Frontal cortex (tissue), 4 donors: ENCODE results near the gene GPRIN3. TPM values are rescaled to one million over a fixed set of nuclear protein-coding genes. Genes with fewer than 3 reads are reported as not detected.

ENCODE experiments used
- DNase-seq, 2 donors: peaks; one replicate each; pipeline ENCODE4 v3.0.0; 2012; ENCODE audit warnings: low spot score in 2 of 2
- FAIRE-seq: peaks from 2 replicates; lab custom pipeline; 2012; peaks lifted over from hg19 to GRCh38; lab: Jason Lieb, UNC
- total RNA-seq: library from RNA; depleted of rRNA; stranded (reverse); fragments of >200 nt; gene quantifications from one replicate; pipeline ENCODE4 v1.2.3, GENCODE V29; 2014
- donor health status: control.
- donor health status: control.
- donor health status: control.

Gene GPRIN3
- total RNA-seq: 34.2 TPM

DNA sequence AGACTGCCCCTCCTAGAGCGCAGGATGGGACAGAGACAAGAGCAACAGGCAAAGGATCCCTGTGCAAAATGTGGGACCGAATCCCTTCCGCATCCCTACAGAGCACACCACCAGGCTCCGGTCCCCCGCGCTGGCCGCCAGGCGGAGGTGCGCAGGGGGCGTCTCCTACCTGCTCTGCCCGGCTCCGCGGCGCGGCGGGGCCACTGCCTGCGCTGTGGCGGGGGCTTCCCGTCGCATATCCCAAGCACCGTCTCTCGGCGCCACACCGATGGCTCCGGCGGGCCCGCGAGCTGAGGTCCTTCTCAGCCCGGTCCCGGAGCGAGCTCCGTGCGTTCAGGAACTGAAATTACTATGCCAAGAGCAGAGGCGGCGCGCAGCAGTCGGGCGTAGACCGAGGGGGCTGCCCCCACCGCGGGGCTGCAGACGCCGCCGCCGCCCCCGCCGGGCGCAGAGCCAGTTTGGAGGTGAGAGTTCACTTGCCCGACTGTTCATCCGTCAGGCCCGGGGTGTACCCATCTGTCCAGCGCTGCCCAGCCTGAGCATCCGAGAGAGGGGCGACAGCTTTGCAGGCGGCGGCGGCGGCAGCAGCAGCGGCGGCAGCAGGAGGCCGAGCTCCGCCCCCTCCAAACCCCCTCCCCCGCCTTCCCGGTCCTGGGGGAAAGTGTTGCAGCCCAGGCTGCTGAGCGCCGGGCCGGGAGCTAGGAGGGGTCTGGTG lies at the start of gene GPRIN3:
GPRIN3 (minus strand) TSS at position 355 of the 715 bp plus-strand sequence. CDS start 57,690 bp downstream, outside the sequence.
- FAIRE-seq (no peak), DNase-seq (peak; percentile 31 to 47)

DNA sequence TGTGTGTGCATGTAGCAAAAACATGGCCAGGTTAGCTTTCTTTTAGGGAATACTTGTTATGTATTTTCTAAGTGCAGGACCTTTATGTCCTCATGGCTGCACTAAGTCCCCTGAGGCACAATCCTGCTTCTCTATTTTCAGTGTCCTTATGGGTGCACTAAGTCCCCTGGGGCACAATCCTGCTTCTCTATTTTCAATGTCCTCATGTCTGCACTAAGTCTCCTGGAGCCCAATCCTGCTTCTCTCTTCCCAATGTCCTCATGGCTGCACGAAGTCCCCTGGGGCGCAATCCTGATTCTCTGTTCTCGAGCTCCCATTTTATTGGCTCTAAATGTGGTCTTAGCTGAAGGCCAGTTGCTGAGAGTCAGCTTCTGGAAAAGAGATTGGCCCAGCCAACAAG lies 49.7 kb upstream of the GPRIN3 start:
- no peak for FAIRE-seq

DNA sequence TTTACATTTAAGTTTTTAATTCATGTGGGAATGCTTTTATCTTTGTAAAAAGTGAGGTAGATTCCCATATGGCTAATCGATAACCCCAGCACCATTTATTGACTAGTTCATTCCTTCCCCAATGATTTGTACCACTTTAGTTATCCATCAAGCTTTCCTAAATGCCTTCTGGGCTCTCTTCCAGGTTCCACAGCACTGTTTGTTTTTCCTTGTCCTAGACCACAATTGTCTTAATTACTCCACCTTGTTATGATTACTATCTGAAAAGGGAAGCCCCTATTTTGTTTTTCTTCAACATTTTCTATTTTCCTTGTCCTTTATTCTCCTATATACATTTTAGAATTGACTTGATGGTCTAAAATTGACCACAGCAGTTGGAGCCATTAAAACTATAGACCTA lies 48.5 kb upstream of the GPRIN3 start:
- FAIRE-seq: no peak
- DNase-seq: no peak

More for the DNA sequence above, 49.7 kb upstream of the GPRIN3 start:
- DNase-seq: no peak

DNA sequence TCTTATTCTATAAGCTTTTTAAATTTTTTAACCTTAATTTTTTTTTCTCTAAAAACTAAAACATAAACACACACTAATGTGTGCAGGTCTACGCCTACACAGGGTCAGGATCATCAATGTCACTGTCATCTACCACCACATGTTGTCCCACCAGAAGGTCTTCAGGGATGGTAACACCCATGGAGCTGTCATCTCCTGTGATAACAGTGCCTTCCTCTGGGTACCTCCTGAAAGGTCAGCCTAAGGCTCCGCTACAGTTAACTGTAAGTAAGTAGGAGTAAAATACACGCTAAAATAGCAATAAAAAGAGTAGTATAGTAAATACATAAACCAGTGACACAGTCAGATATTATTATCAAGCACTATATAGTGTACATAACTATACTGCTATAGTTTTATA lies 45.9 kb upstream of the GPRIN3 start:
- FAIRE-seq: no peak
- DNase-seq: no peak

DNA sequence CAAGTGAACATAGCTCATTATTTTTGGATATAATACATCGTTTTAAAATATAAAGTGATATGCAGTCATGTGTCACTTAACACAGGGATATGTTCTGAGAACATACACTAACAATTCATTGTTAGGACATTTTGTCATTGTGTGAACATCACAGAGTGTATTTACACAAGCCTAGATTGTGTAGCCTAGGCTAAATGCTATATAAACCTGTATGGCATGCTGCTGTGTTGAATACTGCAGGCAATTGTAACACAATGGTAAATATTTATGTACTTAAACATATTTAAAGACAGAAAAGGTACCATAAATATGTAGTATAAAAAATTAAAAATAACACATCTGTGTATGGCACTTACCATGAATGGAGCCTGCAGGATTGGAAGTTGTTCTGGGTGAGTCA lies 44.9 kb upstream of the GPRIN3 start:
- DNase-seq: no peak
- FAIRE-seq: no peak

DNA sequence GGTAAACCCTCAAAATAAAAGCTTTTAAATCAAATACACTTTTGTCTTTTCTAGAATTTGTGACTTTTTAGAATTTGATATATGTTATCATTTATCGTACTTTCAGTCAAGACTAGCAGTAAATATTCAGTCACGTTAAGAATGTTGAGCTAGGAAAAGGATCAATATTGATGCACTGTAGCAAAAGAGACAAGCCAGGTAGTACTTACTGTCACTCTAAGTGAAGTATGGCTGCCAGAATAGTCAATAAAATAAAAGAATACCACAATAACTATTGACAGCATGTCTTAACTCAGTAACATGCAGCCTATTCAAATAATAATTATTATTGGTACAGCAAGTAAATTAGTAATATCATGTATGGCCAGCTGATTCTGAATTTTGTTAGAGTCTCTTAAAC lies 43.6 kb upstream of the GPRIN3 start:
- DNase-seq (no peak), FAIRE-seq (no peak)

DNA sequence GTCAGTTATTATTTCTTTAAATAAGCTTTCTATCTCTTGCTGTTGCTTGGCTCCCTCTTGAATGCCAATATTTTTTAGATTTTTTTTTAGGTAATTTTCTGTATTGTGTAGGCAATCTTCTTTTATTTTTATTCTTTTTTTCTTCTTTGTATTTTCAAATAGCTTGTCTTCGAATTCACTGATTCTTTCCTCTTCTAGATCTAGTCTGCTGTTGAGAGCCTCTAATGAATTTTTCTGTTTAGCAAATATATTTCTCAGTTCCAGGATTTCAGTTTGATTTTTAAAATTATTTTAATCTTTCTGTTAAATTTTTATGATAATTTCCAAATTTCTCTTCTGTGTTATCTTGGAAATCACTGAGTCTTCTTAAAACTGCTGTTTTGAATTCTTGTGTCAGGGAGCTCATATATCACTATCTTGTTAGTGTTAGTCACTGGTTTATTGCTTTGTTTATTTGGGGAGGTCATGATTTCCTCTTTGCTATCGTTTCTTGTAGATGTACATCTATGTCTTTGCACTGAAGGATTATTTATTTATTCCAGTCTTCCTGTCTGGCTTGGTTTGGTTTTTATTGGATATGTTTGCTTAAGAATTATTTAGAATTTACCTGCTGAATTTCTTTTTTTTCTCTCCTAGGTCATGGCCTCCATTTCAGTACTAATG lies 39.9 kb upstream of the GPRIN3 start:
- DNase-seq (no peak), FAIRE-seq (peak; percentile 8)

DNA sequence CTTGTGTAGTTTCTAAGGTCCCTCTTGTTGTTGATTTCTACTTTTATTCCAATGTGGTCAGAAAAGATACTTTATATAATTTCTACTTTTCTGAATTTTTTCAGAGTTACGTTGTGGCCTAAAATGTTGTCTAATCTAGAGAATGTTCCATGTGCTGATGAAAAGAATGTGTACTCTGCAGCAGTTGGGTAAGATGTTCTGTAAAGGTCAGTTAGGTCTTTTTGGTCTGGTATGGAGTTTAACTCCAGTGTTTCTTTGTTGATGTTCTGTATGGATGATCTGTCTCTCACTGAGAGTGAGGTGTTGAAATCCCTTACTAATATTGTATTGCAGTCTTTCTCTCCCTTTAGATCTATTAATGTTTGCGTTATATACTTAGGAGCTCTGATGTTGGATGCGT lies 37.0 kb upstream of the GPRIN3 start:
- DNase-seq (no peak), FAIRE-seq (no peak)

DNA sequence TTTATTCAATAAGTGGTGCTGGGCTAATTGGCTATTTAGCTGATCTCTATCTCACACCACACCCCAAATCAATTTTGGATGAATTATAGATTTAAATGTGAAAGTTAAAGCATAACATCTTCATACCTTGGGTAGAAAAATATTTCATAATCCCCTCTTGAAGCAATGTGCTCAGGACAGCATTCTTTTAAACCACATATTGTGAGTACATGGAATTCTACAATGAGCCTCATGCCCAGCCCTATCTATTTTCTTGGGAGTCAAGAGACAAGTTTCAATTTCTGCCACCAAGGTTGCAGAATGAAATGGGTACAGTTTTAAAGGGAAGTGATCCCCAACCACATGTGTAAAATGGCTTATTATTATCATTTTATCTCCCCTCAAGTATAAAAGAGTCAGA lies 30.6 kb upstream of the GPRIN3 start:
- FAIRE-seq: no peak

DNA sequence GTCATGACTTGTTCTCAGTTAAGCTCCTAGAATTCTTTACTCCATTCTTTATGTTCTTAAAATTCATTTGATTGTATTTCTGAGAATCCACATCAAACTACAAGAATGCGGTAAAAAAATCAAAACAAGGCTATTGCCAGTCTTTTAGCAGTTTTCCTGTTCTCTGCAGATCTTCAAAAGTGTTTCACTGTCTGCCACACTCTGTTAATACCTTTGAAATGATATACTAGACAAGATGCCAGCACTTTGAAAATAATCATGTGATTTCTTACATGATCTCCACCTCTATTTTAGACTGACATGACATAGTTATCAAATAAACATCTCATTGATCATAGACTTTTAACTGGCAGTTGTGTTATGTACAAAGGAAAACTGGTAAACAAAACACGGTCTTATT lies 30.1 kb upstream of the GPRIN3 start:
- DNase-seq (no peak), FAIRE-seq (no peak)

More for the DNA sequence above, 30.6 kb upstream of the GPRIN3 start:
- no peak for DNase-seq

DNA sequence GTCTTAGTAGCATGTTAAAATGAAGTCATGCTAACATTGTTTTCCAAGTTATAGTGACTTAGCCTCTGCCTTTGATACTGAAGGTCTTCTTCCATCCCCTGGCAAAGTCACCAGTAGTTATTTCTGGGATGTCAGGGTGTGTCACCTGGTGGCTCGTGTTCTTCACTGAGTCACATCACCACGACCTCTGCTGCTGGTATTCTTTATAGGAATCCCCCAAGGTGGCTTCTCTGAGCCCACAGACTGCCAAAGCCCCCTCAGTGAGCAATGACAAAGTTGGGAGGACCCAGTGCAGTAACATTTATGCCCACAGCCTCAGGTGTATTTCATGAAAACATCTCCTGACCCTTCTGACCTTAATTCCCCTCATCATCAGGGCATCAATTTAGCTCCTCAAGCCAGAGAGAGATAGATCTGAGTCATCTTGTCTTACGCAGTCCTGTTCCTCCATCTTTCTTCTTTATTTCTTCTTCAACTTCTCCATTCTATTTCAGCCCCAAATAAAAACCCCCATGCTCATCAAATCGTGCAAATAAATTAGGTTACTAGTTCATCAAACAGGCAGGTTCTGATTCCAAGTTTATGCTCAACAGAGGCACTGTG lies 29.3 kb upstream of the GPRIN3 start:
- no peak for FAIRE-seq

DNA sequence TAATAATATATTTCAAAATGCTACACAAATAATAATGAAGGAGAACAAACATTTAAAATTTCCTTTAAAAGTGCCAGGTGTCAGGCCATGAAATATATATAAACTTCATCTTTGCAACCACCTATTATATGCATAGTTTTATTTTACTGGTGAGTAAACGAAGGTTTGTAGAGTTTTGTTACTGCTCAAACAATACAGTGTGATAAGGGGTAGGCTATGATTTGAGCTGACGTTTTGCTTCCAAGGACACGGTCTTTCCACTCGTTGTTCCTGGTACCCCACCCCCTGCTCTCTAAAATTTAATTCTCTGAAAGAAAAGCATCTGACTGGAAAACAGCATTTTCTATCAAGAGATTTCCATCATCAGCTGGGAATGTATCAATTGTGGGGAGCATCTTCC lies 27.2 kb upstream of the GPRIN3 start:
- FAIRE-seq (no peak), DNase-seq (no peak)

More for the DNA sequence above, 29.3 kb upstream of the GPRIN3 start:
- no peak for DNase-seq

DNA sequence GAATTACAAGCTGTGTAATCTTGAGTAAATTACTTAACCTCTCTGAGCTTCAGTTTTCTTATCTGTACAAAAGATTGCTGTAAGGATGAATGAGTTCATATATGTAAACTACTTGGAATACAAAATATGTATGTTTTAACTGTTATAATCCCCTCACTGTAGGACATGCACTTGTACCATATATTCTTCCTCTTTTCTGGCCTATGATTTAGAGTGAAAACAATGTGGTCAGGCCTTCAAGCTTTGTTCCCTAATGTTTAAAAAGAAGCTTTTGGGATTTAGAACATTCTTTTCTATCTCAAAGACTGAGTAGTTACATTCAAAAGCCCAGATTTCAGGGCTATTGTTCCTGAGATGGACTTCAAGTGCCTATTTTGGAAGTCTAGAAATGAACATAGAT lies 26.7 kb upstream of the GPRIN3 start:
- FAIRE-seq: no peak
- no peak for DNase-seq

DNA sequence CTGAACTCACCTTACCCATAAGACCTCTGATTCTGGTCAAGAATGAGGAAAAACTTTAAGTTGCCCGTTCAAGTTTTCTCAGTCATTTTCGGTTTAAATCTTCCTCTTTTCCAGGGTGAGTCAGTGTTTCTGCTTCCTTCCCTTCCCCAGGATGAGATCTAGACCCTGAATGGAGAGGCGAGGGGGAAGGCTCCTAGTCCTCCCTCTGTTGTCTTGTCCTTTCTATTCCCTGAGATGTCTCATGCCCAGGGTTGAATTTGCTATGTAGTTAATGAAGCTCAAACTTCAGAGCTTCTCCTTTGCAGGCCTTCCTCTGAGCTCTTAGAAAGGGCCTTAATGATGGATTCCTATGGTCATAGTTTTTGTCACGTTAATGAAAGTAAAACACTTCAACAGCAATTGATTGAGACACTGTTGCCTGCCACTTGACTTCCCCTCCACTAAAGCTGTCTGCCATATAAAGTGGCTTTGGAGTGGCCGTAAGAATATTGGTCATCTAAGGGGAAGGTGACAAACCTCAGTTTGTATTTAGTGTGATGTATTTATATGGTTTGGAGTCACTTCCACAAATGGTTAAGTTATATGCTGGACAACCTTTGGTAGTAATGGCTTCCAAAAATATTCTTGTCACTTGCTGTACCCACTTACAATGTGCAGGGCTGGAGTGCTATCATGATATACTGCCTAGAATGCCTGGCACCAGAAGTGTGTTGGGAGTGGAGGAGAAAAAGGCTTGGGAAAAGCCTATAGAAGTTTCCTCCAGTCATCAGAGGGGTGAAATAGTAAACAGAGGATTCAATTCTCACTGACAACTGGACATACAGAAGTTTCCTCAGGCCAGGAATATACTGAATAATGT lies 24.3 kb upstream of the GPRIN3 start:
- FAIRE-seq (no peak), DNase-seq (no peak)

DNA sequence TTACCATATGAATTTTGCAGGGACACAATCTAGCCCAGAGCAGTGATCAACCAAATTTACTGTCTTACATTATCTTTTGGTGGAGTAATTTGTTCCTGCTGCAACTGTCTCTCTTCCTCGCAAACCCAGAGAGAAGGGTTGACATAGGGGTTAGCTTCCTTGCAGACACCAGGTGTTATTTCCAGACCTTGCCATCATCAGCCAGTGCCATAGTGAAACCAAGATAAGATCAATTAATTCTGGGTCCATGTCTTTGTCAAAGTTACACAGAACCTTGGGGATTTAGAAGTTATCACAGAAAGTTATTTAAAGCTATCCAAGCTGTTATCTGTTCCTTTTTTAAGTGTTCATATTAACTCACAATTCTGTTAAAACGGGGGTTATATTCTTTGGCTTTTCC lies 23.6 kb upstream of the GPRIN3 start:
- DNase-seq: no peak
- FAIRE-seq: no peak

DNA sequence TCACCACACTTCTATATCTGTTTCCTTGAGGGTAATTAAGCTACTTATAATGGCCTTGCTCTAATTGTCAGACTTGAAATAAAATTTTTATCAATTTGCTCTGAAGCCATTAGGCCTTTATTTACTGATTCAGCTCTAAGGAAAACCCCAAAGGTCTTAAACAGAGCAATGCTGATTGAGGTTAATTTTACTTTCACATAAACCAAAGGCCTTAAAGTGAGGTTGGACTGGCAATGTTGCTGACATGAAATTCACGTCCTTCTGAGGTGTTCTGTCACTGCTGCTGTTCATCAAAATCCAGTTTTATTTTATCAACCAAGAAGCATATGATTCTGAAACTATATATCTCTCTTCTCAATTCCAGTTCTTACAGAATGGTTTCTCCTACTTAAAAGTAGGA lies 21.7 kb upstream of the GPRIN3 start:
- no peak for DNase-seq
- FAIRE-seq: no peak

DNA sequence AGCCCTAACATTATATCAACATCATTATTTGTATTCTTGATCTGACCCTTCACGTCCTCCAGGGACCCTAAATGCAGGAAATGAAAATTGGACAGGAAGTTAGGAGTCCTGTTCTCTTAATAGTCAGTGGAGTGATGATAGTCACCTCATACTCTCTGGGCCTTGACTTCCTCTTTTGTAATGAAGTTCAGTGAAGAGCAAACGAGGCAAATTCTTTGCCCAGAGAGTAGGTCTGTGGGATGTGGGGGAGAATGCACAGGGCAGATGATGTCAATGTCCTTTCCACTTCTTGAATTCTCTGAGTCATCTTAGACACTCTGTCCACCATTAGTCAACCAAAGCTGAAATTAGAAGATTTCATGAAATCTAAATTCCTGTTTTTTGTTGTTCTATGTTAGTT lies 17.1 kb upstream of the GPRIN3 start:
- FAIRE-seq: no peak
- DNase-seq: no peak

DNA sequence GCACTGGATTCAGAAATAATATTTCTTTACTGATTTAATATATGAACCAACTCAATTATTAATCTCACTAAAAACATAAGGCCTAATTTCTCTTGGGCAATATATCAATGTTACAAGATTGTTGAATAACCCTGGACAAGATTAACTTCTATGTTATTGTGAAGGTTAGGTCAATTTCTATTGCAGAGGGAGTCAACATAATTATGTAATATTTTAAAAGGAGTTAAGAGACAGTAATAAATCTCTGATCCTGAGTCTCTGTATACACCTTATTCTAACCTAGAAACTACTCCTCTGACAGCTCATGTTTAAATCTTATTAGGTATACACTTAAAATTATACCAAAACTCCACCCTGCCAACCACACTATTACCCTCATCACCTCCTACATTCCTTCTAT lies 15.1 kb upstream of the GPRIN3 start:
- FAIRE-seq (no peak), DNase-seq (no peak)

DNA sequence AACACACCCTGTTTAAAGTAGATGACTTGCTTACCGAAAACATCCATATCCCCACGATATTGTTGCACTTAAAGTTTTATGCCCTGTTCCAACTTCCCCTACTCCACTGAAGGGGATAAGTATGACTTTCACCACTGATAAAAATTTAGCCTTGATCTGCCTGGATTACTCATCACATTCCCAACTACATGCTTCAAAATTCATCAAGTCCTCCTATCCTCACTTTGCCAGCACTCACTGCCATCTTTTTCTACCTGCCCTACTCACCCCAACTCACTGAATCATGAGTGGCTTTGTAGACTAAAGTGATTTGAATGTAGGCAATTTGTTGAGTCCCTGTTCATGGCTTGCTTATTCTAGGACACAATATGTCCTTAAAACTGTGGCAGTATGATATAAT lies 12.2 kb upstream of the GPRIN3 start:
- no peak for DNase-seq
- FAIRE-seq: no peak

DNA sequence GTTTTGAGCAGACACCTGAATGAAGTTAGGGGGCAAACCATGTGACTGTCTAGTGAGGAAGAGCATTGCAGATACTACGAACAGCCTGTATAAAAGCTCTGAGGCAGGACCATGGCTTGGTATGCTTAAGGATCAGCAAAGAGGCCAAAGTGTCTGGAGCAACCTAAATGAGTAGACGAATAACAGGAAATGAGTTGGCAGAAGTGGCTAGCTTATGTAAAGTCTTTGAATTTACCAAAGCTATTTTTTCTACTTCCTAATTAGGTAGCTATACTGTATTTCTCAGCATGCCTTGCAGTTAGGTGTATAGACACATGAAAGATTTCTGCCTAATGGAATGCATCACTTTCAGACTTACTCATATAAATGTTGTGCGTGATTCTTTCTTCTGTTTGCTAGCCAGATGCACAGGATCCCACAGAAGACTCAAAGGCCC lies 9.3 kb upstream of the GPRIN3 start:
- FAIRE-seq (no peak), DNase-seq (no peak)
